ENCODE data around the gene PRDM8.
"Not testable (repeated sequence)": the region's sequence is repeated elsewhere in the genome, so short reads cannot be mapped to it uniquely, and the experiment has no call there.

Gene PRDM8

DNA sequence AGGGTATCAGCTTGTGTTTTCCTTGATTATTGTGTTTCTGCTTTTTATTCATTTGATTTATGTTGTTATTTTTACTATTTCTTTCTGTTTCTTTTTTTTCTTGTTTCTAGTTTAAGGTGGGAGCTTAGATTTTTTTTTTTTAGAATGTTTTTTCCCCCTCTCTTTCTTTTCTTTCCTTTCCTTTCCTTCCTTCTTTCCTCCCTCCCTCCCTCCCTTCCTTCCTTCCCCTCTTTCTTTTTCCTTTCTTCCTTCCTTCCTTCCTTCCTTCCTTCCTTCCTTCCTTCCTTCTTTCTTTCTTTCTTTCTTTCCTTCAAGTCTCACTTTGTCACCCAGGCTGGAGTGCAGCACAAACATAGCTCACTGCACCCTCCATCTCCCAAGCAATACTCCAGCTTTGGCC lies 31.4 kb upstream of the PRDM8 start:
- H3K9me3 ChIP-seq (ENCODE audit: control insufficient read depth in 5 of 5, low read length in 5 of 5): no peaks in the 10 kb centered on the region
- no peak overlapping the region for H3K4me3 ChIP-seq (ENCODE audit: low read depth in 1 of 5, low read length in 5 of 5)
- no peaks in the 10 kb centered on the region for H3K27me3 ChIP-seq (ENCODE audit: control insufficient read depth in 5 of 5, insufficient read depth in 4 of 5, low read length in 5 of 5)
- H3K36me3 ChIP-seq (ENCODE audit: control insufficient read depth in 5 of 5, insufficient read depth in 5 of 5, low read length in 5 of 5): no peaks in the 10 kb centered on the region
- H3K9ac ChIP-seq (ENCODE audit: low read length in 5 of 5): no peak overlapping the region
- no peak overlapping the region for H3K27ac ChIP-seq (ENCODE audit: low read depth, low read length)
- H3K4me1 ChIP-seq (ENCODE audit: control insufficient read depth in 5 of 5, insufficient read depth in 5 of 5, low read length in 5 of 5): no peaks in the 10 kb centered on the region

DNA sequence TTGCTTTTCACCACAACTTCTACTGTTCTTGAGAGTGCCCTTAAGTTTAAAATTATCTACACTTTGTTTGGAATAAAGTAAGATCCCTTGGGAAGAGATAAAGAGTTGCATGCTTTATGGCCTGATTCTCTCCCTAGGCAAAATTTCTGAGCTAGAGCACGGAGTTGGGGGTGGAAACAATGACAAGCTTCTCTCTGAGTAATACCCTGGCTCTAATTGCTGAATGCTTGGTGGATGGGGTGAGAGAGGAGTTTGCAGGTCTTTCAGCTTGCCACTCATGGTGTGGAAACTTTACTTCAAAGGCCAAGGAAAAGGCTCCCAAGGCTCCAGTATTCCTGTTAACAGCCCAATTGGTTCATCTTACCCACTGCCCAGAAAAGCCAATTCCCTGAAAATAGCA lies 26.1 kb upstream of the PRDM8 start:
- H3K4me1 ChIP-seq (ENCODE audit: control insufficient read depth in 5 of 5, insufficient read depth in 5 of 5, low read length in 5 of 5): no peaks in the 10 kb centered on the region
- H3K4me3 ChIP-seq (ENCODE audit: low read depth in 1 of 5, low read length in 5 of 5): no peak overlapping the region
- H3K27ac ChIP-seq (ENCODE audit: low read depth, low read length): no peak overlapping the region
- no peaks in the 10 kb centered on the region for H3K36me3 ChIP-seq (ENCODE audit: control insufficient read depth in 5 of 5, insufficient read depth in 5 of 5, low read length in 5 of 5)
- no peak overlapping the region for H3K9ac ChIP-seq (ENCODE audit: low read length in 5 of 5)
- no peaks in the 10 kb centered on the region for H3K27me3 ChIP-seq (ENCODE audit: control insufficient read depth in 5 of 5, insufficient read depth in 4 of 5, low read length in 5 of 5)
- no peaks in the 10 kb centered on the region for H3K9me3 ChIP-seq (ENCODE audit: control insufficient read depth in 5 of 5, low read length in 5 of 5)

DNA sequence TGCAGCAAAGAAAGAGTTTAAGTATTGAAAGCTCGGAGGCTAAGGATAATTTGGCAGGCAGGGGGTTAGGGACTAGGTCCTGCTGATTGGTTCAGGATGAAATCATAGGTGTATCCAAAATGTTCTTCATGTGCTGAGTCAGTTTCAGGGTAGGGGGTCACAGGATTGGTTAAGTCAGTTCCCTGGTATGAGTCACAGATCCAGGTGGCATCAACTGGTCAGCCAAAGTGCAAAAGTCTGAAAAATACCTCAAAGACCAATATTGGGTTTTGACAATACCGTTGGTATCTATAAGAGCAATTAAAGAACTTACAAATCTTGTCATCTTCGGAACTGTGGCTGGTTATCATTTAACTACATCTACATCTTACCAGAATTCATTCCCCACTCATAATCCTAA lies 25.6 kb upstream of the PRDM8 start:
- H3K4me1 ChIP-seq (ENCODE audit: control insufficient read depth in 5 of 5, insufficient read depth in 5 of 5, low read length in 5 of 5): no peaks in the 10 kb centered on the region
- no peak overlapping the region for H3K4me3 ChIP-seq (ENCODE audit: low read depth in 1 of 5, low read length in 5 of 5)
- H3K9ac ChIP-seq (ENCODE audit: low read length in 5 of 5): no peak overlapping the region
- no peaks in the 10 kb centered on the region for H3K36me3 ChIP-seq (ENCODE audit: control insufficient read depth in 5 of 5, insufficient read depth in 5 of 5, low read length in 5 of 5)
- H3K9me3 ChIP-seq (ENCODE audit: control insufficient read depth in 5 of 5, low read length in 5 of 5): no peaks in the 10 kb centered on the region
- H3K27ac ChIP-seq (ENCODE audit: low read depth, low read length): no peak overlapping the region
- H3K27me3 ChIP-seq (ENCODE audit: control insufficient read depth in 5 of 5, insufficient read depth in 4 of 5, low read length in 5 of 5): no peaks in the 10 kb centered on the region

DNA sequence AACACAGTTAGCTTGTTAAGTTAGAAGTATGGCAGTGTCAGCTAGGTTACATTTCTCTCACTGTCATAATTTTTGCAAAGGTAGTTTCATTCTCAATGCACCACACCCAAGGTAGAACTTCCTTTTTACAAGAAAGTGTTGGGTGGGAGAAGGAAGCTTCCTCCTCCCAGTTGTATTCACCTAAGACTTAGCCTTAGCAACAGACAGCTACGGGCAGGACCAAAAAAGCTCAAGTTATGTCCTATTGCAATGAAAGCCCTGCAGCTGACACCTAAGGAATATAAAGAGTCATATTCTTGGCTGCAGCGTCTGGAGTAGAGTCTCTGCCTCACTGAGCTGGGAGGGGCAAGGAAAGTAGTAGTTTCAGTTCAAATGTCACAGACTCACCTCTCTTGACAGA lies 25.1 kb upstream of the PRDM8 start:
- Histone ChIP-seq H3K27ac (ENCODE audit: low read depth, low read length) (no peak overlapping the region), H3K4me3 (ENCODE audit: low read depth in 1 of 5, low read length in 5 of 5) (no peak overlapping the region), H3K9me3 (ENCODE audit: control insufficient read depth in 5 of 5, low read length in 5 of 5) (no peaks in the 10 kb centered on the region), H3K4me1 (ENCODE audit: control insufficient read depth in 5 of 5, insufficient read depth in 5 of 5, low read length in 5 of 5) (no peaks in the 10 kb centered on the region), H3K36me3 (ENCODE audit: control insufficient read depth in 5 of 5, insufficient read depth in 5 of 5, low read length in 5 of 5) (no peaks in the 10 kb centered on the region), H3K9ac (ENCODE audit: low read length in 5 of 5) (no peak overlapping the region), H3K27me3 (ENCODE audit: control insufficient read depth in 5 of 5, insufficient read depth in 4 of 5, low read length in 5 of 5) (no peaks in the 10 kb centered on the region)

DNA sequence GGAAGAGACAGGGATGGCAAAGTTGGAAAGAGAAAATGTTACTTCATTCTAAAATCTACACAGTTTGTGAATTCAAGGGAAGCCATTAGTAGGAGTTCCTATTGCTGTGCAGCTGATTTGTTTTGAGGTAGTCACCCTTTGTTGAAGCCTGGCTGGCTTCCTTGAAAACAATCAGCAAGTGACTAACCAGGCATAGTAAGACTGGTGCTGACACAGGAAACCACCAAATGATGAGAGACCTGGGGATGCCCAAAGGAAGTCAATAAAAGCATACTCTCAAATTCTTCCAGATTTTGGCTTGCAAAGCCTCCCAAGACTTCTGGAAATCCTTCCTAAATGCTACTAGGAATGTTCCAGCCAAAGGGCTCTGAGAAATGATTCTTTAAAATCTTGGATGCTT lies 23.9 kb upstream of the PRDM8 start:
- H3K9ac ChIP-seq (ENCODE audit: low read length in 5 of 5): no peak overlapping the region
- H3K27ac ChIP-seq (ENCODE audit: low read depth, low read length): no peak overlapping the region
- peaks cover 0 to 3% (median 2%) of the 10 kb centered on the region in 5 donors for H3K9me3 ChIP-seq (ENCODE audit: control insufficient read depth in 5 of 5, low read length in 5 of 5)
- H3K36me3 ChIP-seq (ENCODE audit: control insufficient read depth in 5 of 5, insufficient read depth in 5 of 5, low read length in 5 of 5): no peaks in the 10 kb centered on the region
- H3K27me3 ChIP-seq (ENCODE audit: control insufficient read depth in 5 of 5, insufficient read depth in 4 of 5, low read length in 5 of 5): no peaks in the 10 kb centered on the region
- H3K4me3 ChIP-seq (ENCODE audit: low read depth in 1 of 5, low read length in 5 of 5): no peak overlapping the region
- no peaks in the 10 kb centered on the region for H3K4me1 ChIP-seq (ENCODE audit: control insufficient read depth in 5 of 5, insufficient read depth in 5 of 5, low read length in 5 of 5)

DNA sequence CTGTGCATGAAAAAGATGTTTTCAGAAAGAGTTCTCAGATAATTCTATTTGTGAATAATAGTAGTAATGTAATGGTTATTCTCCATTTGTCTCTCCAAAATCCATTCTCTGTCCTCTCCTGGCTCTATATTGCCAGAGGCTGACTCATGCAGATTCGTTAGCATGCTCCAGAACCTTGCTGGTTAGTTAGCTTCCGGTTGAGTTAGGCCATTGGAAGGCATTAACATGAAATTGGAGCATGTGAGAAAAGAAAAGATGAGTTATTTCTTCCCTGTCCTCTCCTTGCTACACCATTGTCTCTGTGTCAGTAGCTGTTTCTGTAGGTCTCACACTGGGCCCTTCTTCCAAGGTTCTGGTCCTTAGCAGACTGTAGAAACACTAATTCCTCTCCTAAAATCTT lies 23.5 kb upstream of the PRDM8 start:
- H3K27ac ChIP-seq (ENCODE audit: low read depth, low read length): no peak overlapping the region
- no peaks in the 10 kb centered on the region for H3K4me1 ChIP-seq (ENCODE audit: control insufficient read depth in 5 of 5, insufficient read depth in 5 of 5, low read length in 5 of 5)
- H3K27me3 ChIP-seq (ENCODE audit: control insufficient read depth in 5 of 5, insufficient read depth in 4 of 5, low read length in 5 of 5): no peaks in the 10 kb centered on the region
- H3K9ac ChIP-seq (ENCODE audit: low read length in 5 of 5): no peak overlapping the region
- H3K4me3 ChIP-seq (ENCODE audit: low read depth in 1 of 5, low read length in 5 of 5): no peak overlapping the region
- H3K36me3 ChIP-seq (ENCODE audit: control insufficient read depth in 5 of 5, insufficient read depth in 5 of 5, low read length in 5 of 5): no peaks in the 10 kb centered on the region
- peaks cover 0 to 8% (median 6%) of the 10 kb centered on the region in 5 donors for H3K9me3 ChIP-seq (ENCODE audit: control insufficient read depth in 5 of 5, low read length in 5 of 5)

DNA sequence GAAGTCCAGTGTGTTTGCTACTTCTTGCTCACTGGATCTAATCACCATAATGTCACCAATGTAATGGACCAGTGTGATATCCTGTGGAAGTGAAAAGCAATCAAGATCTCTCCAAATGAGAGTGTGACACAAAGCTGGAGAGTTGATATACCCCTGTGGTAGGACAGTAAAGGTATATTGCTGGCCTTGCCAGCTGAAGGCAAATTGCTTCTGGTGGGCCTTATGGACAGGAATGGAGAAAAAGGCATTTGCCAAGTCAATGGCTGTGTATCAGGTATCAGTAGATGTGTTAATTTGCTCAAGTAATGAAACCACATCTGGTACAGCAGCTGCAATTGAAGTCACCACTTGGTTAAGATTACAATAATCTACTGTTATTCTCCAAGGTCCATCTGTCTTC lies 19.5 kb upstream of the PRDM8 start:
- H3K4me3 ChIP-seq (ENCODE audit: low read depth in 1 of 5, low read length in 5 of 5); H3K27ac ChIP-seq (ENCODE audit: low read depth, low read length); H3K4me1 ChIP-seq (ENCODE audit: control insufficient read depth in 5 of 5, insufficient read depth in 5 of 5, low read length in 5 of 5); H3K9ac ChIP-seq (ENCODE audit: low read length in 5 of 5); H3K36me3 ChIP-seq (ENCODE audit: control insufficient read depth in 5 of 5, insufficient read depth in 5 of 5, low read length in 5 of 5); H3K27me3 ChIP-seq (ENCODE audit: control insufficient read depth in 5 of 5, insufficient read depth in 4 of 5, low read length in 5 of 5): not testable (repeated sequence)
- H3K9me3 ChIP-seq (ENCODE audit: control insufficient read depth in 5 of 5, low read length in 5 of 5): peaks cover 3 to 18% (median 17%) of the 10 kb centered on the region in 5 donors

DNA sequence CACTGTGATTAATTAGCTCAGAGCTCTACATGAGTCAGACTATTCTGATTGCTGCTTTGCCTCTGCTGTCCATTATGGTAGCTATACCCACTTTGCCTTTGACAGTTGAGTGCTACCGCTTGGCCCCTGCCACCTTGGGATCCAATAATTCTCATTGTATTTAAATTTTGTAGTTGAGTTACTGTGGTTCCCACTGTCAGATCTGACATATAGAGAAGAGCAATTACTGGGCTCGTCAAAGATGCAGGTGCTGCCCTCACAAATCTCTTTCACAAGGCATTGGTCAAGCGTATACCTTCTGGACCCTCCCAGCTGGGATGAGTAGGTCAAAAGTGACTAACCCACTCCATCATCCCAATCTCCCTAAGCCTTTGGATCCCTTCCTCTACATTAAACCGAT lies 18.3 kb upstream of the PRDM8 start:
- Histone ChIP-seq H3K27ac (ENCODE audit: low read depth, low read length) (no peak overlapping the region), H3K4me3 (ENCODE audit: low read depth in 1 of 5, low read length in 5 of 5) (no peak overlapping the region), H3K27me3 (ENCODE audit: control insufficient read depth in 5 of 5, insufficient read depth in 4 of 5, low read length in 5 of 5) (peaks cover 0 to 4% (median 0%) of the 10 kb centered on the region in 5 donors), H3K4me1 (ENCODE audit: control insufficient read depth in 5 of 5, insufficient read depth in 5 of 5, low read length in 5 of 5) (peaks cover 0 to 14% (median 11%) of the 10 kb centered on the region in 5 donors), H3K9me3 (ENCODE audit: control insufficient read depth in 5 of 5, low read length in 5 of 5) (peaks cover 3 to 18% (median 17%) of the 10 kb centered on the region in 5 donors), H3K36me3 (ENCODE audit: control insufficient read depth in 5 of 5, insufficient read depth in 5 of 5, low read length in 5 of 5) (no peaks in the 10 kb centered on the region), H3K9ac (ENCODE audit: low read length in 5 of 5) (no peak overlapping the region)

DNA sequence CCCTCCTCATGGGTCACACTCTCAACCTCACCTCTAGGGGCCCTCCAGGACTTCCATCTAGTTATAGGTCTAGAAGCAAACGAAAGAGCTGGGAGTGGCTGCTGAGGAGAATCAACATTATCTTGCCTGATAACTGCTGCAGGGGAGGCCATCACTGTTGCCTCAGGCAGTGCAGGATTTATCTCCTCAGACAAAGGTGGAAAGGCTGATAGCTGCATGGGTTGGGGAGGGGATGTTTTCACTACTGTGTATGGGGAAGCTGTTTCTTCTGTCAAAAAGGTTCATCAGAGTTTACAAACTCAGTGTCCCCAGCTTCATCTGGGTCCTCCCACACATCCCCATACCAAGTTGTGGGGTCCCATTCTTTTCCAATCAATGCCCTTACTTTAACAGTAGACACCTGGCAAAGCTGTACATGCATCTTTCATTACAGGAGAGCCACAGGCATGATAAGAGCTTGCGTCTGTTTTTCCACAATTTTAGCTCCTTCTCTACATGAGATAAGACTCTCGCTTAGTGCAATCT lies 17.6 kb upstream of the PRDM8 start:
- Histone ChIP-seq H3K9me3 (ENCODE audit: control insufficient read depth in 5 of 5, low read length in 5 of 5) (peaks cover 3 to 18% (median 17%) of the 10 kb centered on the region in 5 donors), H3K27me3 (ENCODE audit: control insufficient read depth in 5 of 5, insufficient read depth in 4 of 5, low read length in 5 of 5) (peaks cover 0 to 4% (median 0%) of the 10 kb centered on the region in 5 donors), H3K4me1 (ENCODE audit: control insufficient read depth in 5 of 5, insufficient read depth in 5 of 5, low read length in 5 of 5) (peaks cover 0 to 21% (median 18%) of the 10 kb centered on the region in 5 donors), H3K9ac (ENCODE audit: low read length in 5 of 5) (no peak overlapping the region), H3K36me3 (ENCODE audit: control insufficient read depth in 5 of 5, insufficient read depth in 5 of 5, low read length in 5 of 5) (no peaks in the 10 kb centered on the region), H3K27ac (ENCODE audit: low read depth, low read length) (no peak overlapping the region), H3K4me3 (ENCODE audit: low read depth in 1 of 5, low read length in 5 of 5) (no peak overlapping the region)

DNA sequence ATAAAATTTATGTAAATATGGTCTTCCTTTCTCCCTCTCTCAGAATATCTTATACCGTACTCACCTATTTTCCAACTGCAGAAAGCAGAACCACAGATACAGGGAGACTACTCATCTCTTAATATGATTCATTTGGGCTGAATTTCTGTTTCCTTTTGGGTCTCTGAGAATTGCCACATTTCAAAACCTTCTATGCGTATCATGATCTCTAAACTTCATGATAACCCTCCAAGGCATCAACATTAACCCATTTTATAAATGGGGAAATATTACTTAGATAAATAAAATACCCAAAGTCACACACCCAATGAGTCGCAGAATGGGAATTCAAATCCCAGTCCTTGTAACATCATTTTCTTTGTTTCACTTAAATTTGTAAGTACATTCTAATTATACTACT lies 16.6 kb upstream of the PRDM8 start:
- H3K27me3 ChIP-seq (ENCODE audit: control insufficient read depth in 5 of 5, insufficient read depth in 4 of 5, low read length in 5 of 5): peaks cover 0 to 13% (median 6%) of the 10 kb centered on the region in 5 donors
- H3K9ac ChIP-seq (ENCODE audit: low read length in 5 of 5): no peak overlapping the region
- peaks cover 4 to 32% (median 29%) of the 10 kb centered on the region in 5 donors for H3K4me1 ChIP-seq (ENCODE audit: control insufficient read depth in 5 of 5, insufficient read depth in 5 of 5, low read length in 5 of 5)
- H3K27ac ChIP-seq (ENCODE audit: low read depth, low read length): no peak overlapping the region
- no peak overlapping the region for H3K4me3 ChIP-seq (ENCODE audit: low read depth in 1 of 5, low read length in 5 of 5)
- H3K36me3 ChIP-seq (ENCODE audit: control insufficient read depth in 5 of 5, insufficient read depth in 5 of 5, low read length in 5 of 5): no peaks in the 10 kb centered on the region
- peaks cover 3 to 18% (median 17%) of the 10 kb centered on the region in 5 donors for H3K9me3 ChIP-seq (ENCODE audit: control insufficient read depth in 5 of 5, low read length in 5 of 5)

All from subcutaneous abdominal adipose tissue (tissue), 5 donors.